CD4-positive, alpha-beta T cell treated with Interleukin-15 for 4 hours (primary cell): ENCODE results near the gene TNS2.

ENCODE experiments used
- DNase-seq: peaks from one replicate; pipeline ENCODE4 v3.0.0-alpha.2; 2020; ENCODE audit warnings: low spot score

TNS2 gene

GRCh38 chr12:53044896-53045695, 4.8 kb upstream of the TNS2 start:
- no peak for DNase-seq

DNA sequence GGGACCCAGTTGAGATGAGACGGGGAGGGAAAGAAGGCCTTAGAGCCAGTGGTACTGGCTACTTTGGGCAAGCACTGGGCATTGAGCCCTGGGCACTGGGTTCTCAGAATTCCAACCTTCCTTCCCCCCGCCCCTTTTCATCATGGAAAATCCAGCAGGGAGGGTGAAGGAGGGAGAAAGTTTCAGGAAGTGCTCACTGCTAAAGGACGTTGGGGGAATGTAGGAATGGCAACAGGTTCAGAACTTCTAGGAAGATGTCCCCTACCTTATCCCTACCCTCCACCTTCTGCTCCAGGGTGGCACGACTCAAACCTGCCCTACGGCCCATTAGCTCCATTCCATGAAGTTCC, 4.2 kb upstream of the TNS2 start:
- no peak for DNase-seq

- DNase-seq, result peak; percentile 46
These were observed 3.1 kb upstream of the TNS2 start for GRCh38 chr12:53046655-53047220.

DNA sequence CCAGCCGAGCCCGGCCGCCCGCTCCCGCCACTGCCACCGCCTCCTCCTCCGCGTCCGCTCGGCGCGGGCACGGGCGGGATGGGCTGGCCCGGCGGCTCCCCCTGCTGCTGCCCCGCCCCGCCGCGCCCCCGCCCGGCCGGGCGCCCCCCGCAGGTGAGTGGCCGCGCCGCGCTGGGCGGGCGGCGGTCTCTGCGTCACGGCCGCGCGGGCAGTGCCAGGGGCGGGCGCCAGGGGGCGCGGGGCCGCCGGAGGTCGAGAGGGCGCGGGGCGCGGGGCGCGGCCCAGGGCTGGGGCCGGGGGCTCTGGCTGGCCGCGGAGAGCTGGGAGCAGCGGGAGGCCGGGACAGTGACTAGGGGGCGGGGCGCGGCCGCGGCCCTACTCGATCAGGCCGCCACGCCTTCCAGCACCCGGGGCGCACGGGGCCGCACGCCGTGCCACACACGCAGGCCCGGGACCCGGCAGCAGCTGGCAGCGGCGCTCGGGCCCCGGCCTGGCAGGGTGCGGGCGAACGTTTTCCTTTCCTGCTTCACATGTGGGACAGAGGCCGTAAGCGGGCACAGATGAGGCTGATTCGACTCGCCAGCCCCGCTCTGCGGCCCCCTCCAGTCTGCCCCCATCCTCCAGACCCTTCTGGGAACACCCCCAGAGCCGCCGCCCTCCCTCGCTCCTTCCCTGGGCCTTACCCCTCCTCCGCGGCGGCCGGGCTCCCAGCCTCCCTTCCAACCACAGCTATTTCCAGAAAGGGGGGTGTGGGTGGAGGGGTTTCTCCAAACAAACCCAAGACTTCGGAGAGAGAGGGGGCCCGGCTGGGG, 2.4 kb upstream of the TNS2 start:
- DNase-seq, result peak; percentile 68

GRCh38 chr12:53048033-53048779, 1.7 kb upstream of the TNS2 start:
- no peak for DNase-seq

DNA sequence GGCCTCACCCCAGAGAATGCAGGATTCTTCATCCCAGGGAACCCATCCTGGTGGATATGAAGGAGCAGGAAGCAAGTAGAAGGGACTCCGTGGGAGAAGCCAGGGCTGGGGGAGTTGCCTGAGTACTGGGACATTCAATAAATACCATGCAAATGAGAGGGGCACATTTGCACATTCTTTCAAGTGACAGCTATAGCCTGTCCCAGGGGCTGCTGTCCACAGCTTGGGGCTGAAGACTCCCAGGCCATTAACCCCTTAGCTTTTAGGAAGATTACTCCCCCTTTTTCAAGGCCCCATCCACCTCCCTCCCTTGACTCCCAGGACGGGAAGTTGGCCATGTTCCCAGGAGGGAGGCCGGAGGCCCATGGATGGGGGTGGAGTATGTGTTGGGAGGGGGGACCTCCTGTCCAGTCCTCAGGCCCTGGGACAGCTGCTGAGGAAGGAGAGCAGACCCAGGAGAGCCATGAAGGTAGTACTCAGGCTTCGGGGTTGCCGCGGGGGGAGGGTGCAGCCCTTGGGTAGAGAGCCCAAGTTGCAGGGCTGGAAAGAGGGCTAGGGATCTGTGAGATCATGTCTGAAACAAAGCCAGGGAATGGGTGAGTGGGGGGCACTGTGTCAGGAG, 974 bp upstream of the TNS2 start:
- no peak for DNase-seq

DNA sequence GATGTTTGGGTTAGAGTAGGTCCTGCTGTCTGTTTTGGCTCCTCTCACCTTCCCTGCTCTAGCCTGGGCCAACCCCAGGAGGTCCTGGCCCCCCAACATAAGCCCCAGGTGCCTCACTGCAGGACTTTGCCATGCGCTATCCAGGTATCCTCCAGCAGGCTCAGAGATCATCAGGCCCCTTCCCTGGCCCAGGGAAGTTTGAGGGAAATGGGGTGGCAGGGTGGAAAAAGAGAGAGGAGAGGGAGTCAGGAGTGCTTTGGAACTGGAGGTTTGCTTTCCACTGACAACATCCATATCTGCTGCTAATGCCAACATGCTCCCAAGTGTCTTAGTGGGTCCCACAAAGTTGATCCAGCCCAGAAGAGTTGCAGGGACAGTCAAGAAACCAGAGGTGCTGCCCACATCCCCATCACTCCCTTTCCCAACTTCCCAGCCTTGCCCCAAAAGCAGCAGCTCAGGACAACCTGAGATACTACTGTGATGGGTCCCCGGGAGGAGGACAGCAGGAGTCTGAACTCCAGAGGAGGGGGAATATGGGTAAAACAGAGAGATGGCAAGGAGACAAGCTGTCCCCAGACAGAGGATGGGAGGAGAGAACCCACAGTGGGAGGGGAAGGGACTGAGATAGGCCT, 677 bp downstream of the TNS2 start:
- DNase-seq, result no peak

DNA sequence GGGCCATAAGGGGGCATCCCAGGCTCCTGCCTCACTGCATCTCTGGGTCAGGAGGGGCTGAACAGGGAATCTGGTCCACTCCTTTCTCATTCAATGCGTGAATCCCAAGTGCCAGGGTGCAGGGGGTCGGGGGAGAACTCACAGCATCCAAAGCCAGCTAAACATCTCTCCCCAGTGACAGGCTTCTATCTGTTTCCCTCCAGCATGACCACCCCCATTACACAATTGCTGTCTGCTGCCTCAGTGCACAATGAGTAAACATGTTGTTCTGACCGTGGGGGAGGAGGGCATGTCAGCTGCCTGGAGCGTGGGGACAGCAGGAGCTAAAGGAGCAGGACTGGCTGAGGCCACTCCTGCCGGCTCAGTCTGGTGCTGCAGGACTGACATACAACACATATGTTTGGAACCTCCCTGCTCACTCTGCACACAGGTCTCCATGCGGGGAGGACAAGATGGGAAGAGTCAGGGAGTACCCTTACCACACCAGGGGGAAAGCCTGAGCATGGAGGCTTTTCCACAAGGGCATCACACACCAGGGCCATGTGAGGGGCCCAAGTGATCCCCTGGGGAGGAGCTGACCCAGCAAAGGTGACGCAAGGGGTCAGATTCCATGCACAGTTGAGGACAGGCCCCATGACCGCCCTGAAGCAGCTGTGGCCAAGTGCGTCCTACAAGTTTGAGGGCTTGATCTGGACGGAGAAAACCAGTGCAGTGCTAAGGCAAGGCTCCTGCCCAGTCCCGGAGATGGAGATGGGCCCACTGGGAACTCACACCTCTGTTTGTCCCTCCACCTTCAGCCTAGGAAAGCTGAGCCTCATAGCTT, 1.4 kb downstream of the TNS2 start:
- no peak for DNase-seq

GRCh38 chr12:53051881-53052412, 2.1 kb downstream of the TNS2 start:
- DNase-seq, result no peak

- no peak for DNase-seq
These were observed 2.8 kb downstream of the TNS2 start for GRCh38 chr12:53052419-53053217.

GRCh38 chr12:53053218-53054111, 3.6 kb downstream of the TNS2 start:
- DNase-seq, result peak; percentile 64

DNA sequence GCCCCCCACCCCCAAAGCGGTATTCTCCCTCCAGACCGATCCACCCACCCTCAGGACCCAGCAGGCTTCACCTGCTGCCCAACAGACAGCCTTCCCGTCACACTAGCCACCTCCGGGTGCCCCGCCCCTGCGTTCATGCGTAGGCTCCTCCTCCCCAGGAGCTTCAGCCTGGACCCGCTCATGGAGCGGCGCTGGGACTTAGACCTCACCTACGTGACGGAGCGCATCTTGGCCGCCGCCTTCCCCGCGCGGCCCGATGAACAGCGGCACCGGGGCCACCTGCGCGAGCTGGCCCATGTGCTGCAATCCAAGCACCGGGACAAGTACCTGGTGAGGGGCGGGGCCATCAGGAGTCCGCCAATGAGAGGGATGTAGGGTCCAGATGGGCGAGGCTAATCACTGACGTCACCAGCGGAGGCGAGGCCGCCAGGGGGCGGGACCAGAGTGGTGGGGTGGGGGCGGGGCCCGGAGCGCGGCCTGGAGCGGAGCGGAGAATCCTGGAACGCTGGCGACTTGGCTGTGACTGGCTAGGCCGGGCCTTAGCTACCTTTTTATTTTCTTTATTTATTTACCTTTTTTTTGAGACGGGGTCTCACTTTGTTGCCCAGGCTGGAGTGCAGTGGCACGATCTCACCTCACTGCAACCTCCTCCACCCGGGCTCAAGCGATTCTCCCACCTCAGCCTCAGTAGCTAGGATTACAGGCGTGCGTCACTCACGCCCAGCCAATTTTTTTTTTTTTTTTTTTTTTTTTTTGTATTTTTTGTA, 4.4 kb downstream of the TNS2 start:
- peak; percentile 92 for DNase-seq

DNA sequence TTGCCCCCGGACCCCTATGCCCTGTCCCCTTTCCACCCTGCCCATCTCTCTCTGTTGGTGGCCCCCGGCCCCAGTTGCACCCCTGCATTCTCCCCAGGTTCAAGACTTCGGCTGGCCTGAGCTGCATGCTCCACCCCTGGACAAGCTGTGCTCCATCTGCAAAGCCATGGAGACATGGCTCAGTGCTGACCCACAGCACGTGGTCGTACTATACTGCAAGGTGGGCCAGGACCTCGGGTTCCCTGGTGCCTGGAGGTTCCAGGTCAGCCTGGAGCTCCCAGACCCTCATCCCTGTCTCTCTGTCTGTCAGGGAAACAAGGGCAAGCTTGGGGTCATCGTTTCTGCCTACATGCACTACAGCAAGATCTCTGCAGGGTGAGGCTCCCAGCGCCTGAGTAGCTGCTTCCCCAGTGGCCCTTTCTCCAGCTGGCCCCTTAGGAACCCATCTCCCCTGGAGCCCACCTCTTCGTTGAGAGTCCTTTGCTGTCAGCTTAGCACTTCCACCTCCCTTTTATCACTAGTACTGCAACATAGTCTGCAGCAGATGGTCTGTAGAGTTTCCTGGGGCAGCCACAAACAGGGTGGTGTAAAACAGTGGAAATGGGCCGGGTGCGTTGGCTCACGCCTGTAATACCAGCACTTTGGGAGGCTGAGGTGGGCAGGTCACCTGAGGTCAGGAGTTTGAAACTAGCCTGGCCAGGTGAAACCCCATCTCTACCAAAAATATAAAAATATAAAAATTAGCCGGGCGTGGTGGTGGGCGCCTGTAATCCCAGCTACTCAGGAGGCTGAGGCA, 5.8 kb downstream of the TNS2 start:
- DNase-seq, result no peak

- no peak for DNase-seq
These were observed 6.4 kb downstream of the TNS2 start for GRCh38 chr12:53056296-53056695.

DNA sequence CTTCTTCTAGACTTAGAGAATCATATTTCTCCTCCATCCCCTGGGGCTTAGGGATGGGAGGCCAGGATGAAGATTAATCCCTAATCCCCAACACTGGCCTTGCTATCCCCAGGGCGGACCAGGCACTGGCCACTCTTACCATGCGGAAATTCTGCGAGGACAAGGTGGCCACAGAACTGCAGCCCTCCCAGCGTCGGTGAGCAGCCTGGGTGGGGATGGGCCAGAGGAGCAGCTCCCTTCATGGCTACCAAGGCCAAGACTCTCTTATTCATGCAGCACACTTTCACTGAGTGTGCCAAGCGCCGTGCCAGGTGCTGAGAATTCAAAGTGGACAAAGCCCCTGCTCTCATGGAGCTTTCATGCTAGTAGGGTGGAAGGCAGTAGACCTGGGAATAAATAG, 7.0 kb downstream of the TNS2 start:
- no peak for DNase-seq

DNA sequence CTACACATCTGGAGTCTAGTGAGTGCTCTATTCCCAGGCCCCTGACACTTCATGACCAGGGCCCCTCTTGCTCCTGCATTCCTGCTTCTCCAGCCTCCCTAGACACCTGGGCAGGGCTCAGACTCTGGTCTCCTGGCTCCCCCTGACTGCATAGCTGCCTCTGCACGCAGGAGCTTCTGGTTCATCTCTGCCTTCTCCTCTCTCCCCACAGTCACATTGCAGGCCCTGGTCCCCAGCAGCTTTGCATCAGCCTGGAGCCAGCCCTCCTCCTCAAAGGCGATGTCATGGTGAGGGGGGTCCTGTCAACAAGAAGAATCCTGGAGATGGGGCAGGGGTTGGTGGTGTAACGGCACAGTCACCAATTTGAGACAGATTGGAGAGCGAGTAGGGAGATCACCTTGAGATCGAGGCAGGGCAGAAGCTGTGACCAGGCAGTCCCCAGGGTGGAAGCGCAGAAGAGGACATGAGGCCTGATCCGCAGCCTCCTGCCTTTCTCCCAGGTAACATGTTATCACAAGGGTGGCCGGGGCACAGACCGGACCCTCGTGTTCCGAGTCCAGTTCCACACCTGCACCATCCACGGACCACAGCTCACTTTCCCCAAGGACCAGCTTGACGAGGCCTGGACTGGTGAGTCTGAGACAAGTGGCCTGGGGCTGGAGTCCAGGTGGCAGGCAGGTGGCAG, 8.1 kb downstream of the TNS2 start:
- DNase-seq, result no peak
